LNCaP clone FGC (cell line): ENCODE measurements around the gene SORCS2.

Experiments used
- DNase-seq: peaks from one replicate; pipeline ENCODE4 v3.0.0-alpha.2; 2011; ENCODE audit warnings: low read depth
- H3K4me3 ChIP-seq: 2 replicates; pipeline ENCODE4 v1.5.1; 2011; ENCODE audit warnings: mild to moderate bottlenecking, low read depth, low read length, control low read depth
- TF ChIP-seq, protein P1 (sequence below): IDR thresholded peaks from 2 replicates; pipeline ENCODE4 v1.5.1; 2012; ENCODE audit warnings: mild to moderate bottlenecking; ENCODE audit not compliant: control insufficient read depth, insufficient read depth; ENCODE audit errors: extremely low read depth

SORCS2 gene

DNA sequence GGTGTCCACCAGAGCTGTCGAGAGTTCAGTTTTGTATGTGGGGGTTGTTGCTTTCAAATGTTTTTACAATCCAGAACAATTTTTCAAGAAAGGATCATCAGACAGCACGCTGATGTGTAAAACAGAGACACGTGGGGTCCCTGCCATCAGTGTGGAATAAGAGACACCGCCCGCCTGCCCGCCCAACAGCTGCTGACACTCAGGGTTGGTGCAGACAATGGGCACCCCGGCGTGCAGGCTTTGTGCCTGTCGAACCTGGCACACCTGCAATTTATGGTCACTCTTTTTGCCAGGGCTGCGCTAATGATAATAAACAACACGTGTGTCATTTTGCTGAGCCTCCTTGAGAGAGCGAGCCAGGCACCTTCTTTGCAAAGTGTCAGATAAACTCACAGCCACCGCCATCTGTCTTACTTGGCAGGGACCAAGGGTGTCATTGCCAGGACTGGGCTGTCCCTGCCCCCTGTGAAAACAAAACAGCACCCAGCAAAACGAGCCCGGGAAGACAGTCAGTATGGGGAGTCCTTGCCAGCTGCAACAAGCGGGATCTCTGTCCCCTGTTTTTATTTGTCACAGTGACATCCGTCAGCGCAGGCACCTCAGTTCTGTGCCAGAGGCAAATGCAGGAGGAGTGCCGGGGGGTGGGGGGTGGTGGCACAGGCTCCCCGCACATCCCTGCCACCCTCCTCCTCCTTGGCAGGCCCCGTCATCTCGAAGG lies 173.3 kb downstream of the SORCS2 start:
- TF ChIP-seq, protein P1, sequence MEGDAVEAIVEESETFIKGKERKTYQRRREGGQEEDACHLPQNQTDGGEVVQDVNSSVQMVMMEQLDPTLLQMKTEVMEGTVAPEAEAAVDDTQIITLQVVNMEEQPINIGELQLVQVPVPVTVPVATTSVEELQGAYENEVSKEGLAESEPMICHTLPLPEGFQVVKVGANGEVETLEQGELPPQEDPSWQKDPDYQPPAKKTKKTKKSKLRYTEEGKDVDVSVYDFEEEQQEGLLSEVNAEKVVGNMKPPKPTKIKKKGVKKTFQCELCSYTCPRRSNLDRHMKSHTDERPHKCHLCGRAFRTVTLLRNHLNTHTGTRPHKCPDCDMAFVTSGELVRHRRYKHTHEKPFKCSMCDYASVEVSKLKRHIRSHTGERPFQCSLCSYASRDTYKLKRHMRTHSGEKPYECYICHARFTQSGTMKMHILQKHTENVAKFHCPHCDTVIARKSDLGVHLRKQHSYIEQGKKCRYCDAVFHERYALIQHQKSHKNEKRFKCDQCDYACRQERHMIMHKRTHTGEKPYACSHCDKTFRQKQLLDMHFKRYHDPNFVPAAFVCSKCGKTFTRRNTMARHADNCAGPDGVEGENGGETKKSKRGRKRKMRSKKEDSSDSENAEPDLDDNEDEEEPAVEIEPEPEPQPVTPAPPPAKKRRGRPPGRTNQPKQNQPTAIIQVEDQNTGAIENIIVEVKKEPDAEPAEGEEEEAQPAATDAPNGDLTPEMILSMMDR = no peak
- peak; percentile 51 for DNase-seq

DNA sequence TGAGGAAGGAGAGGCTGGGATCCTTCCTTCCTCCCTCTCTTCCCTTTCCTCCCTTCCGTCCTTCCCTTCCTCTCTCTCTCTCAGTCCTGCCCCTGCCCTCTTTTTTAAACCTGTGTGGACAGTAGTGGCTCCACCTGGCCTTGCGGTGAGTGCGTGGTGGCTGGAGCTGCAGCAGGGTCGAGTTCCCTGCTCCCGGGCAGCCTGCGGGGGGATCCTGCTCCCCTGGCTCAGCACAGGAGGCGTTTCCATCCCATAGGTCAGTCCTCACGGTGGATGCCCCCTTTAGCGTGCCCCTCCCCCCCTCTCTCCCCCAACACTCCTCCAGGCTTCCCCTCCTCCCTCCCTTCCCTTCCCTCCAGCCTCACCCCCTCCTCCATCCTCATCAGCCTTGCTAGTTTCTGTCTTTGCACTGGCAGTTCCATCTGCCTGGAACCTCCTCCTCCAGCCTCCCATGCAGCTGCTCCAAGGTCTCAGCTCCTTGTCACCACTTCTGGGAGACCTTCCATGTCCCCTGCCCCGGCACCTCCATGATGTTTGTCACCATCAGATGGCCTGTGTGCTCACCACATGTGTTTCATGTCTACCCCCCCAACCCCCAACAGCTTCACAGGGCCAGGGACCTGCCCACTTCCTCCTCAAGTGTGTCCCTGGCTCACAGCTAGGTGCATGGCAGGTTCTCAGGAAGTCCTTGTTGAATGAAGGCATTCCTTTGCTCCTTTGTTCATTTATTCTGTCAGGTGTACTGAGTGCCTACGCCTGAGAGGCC lies 174.0 kb downstream of the SORCS2 start:
- DNase-seq = no peak
- no peak overlapping the region for H3K4me3 ChIP-seq
- TF ChIP-seq, protein P1 = no peak

More for the DNA sequence above, 173.3 kb downstream of the SORCS2 start:
- peak overlapping the region; percentile 15; the same call in 1 of the 2 replicates for H3K4me3 ChIP-seq

DNA sequence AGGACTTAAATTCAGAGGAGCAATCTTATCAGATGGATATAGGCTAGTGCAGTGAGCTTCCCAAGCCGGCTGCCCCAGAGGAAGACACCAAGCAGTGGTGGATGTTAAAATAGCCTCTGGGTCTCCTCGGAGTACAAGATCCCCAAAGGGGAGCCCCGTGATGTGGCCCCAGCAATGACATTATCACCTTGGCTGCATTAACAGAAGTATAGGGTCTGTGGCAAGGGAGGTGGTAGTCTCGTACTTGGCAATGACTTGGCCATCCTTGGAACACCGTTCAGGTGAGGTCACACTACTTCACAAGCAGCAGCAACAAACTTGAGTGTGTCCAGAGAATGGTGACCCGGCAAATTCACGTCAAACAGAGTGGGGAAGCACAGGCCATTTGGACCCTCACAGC lies 174.6 kb downstream of the SORCS2 start:
- DNase-seq = no peak
- H3K4me3 ChIP-seq = no peak overlapping the region
- TF ChIP-seq, protein P1 = no peak

DNA sequence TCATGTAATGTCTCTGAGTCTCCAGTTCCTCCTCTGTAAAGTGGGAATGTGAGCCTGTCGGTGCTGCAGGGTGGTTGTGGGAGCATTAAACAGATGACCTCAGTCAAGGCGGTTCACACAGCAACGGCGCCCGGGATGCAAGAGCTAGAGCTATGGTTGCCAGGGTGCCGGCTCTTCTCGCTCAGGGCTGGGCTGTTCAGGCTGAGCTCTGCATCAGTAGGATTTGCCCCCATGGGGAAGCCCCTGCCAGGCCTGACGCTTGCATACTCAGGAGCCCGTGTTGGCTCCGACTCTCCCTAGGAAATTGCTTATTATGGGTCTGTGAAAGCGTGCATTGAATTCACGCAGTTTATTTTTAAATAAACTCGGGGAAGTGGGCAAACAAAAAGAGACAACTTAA lies 175.1 kb downstream of the SORCS2 start:
- DNase-seq = no peak
- TF ChIP-seq, protein P1 = no peak
- H3K4me3 ChIP-seq = no peak overlapping the region

DNA sequence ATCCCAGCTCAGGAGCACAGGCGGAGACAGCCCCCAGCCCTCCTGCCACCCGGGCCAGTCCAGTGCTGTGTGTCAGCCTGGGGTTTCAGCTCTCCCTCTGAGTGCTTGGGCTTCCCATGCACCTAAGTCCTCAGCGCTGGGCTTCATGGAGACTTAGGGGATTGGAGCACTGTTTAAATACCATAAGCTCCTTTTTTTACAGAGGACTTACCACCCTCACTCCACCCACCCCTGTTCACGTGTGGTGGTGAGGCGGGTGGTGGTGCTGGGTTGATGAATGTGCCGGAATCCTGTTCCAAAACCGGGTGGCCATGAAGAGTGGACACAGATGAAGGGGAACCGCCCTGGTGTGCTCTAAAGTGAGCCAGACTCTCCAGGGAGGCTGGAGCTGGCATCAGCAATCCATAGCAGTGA lies 175.5 kb downstream of the SORCS2 start:
- TF ChIP-seq, protein P1 = no peak
- DNase-seq = no peak
- H3K4me3 ChIP-seq = no peak overlapping the region

DNA sequence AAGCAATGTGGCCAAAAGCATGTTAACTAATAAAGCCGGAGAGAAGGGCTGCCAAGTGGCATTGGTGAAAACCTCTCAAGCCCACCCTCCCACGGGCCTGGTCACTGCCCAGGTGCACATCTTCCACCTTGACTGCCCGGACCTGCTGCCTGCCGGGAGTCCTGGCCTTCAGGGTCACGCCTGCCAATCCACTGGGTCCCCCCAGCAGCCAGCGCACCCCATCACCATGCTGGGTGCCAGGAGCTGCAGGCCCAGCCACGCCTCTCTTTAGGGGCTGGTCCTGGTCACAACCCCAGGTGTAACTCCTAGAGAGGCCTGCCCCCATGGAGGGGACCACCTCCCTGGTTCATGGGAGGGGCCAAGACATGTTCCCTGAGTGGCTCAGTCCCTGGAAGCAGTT lies 176.0 kb downstream of the SORCS2 start:
- no peak overlapping the region for H3K4me3 ChIP-seq
- TF ChIP-seq, protein P1 = no peak
- DNase-seq = no peak
